Astrocyte of the hippocampus (primary cell): Measurements from ENCODE around the gene LGALS9.
A peak's percentile ranks its signal among the peaks of the same experiment; 100 is the strongest.

Source experiments
- DNase-seq: peaks from one replicate; pipeline ENCODE4 v3.0.0; 2011; ENCODE audit warnings: low read depth, low spot score

Gene LGALS9

GRCh38 chr17:27630607-27631410 is at the start of gene LGALS9:
Gene LGALS9 (plus strand): TSS chr17:27631188. CDS start chr17:27631266, 78 bp downstream.
- DNase-seq, result peak; percentile 55

DNA sequence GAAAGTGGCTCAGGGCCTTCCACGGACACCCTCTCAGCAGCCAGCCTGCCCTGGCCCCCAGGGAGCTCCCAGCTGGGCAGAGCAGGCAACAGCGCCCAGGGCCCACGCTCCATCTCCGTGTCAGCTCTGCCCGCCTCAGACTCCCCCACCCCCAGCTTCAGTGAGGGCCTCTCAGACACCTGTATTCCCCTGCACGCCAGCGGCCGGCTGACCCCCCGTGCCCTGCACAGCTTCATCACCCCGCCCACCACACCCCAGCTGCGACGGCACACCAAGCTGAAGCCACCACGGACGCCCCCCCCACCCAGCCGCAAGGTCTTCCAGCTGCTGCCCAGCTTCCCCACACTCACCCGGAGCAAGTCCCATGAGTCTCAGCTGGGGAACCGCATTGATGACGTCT is 48.3 kb upstream of the LGALS9 start:
- DNase-seq, result no peak

DNA sequence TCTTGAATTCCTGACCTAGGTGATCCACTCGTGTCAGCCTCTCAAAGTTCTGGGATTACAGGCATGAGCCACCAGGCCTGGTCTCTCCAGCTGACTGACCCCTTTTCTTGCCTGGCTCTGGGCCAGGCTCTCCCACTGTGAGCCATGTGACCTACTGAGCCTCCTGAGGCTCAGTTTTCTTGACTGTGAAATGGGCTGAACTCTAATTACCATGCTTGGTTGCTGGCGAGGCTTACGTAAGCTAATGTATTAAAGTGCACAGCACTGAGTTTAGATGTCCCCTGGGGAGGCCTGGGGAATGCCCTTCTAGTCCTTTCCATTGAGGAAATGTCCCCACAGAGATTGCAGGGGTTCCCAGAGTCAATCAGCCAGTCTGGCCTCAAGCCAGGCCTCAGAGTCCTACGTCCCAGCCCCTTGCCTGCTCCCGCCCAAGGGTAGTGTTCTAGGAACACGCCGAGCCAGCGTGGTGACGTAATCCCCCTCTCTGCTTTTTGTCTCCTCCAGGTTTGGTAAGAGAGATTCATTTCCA is 45.8 kb upstream of the LGALS9 start:
- DNase-seq, result no peak

GRCh38 chr17:27585792-27586191 is 45.2 kb upstream of the LGALS9 start:
- no peak for DNase-seq

- DNase-seq, result peak; percentile 77
These were observed 44.7 kb upstream of the LGALS9 start for GRCh38 chr17:27586203-27586721.

DNA sequence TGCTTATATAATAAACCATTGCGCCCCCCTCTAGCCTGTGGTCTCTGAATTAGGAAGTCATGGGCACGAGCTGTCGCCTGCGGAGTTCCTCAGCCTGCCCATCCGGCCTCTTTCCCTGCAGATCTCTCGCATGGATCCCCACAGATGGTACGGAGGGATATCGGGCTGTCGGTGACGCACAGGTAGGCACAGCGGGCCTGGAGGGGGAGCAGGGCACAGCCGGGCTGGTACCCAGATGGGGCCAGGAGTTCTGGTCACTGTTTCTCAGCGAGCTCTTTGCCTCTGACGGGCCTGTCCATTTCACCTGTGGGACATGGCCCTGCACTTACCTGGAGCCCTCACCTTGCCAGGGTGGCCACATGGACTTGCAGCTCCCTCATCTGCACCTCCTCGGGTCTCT is 42.6 kb upstream of the LGALS9 start:
- DNase-seq, result no peak

GRCh38 chr17:27590864-27591263 is 40.1 kb upstream of the LGALS9 start:
- no peak for DNase-seq

- no peak for DNase-seq
These were observed 39.0 kb upstream of the LGALS9 start for GRCh38 chr17:27591986-27592385.

DNA sequence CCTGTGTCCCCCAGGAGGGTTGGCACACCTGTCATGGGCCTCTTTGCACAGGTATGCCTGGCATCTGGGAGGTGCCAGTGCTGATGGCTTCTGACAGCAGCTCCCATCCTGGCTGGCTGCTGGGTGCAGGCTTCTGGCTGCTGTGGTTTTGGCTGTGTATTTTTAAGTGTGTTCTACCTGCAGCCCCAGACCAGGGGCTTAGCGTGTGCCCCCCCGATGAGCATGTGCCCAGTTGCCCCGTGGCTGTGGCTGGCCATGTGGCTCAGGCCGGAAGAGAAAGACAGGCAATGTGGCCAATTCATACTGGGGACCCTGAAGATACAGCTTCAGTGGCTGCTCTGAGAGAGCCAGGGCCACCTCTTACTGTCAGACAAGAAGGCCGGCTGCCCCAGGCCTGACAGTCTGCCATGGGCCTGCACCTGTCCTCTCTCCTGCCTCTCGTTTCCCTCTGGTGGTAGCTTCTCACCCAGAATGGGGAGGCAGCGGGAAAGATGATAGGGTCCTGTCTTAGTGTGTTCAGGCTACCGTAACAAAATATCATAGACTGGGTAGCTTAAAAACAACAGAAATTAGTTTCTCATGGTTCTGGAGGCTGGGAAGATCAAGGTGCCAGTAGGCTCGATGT is 37.6 kb upstream of the LGALS9 start:
- DNase-seq, result no peak

DNA sequence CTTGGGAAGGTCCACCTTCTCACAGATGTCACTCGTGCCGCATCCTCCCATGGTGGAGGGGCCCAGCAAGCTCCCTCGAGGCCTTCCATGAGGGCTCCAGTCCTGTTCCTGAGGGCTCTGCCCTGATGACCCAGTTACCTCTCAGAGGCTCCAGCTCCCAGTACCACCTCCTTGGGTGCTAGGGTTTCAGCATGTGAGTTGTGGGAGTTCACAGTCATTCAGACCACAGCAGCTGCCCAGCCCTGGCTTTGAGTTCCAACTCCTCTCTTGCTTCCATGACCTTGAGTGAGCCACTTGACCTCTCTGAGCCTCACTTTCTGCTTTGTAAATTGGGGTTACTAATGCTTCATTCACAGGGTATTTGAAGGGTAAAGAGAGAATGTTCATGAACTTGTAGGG is 37.1 kb upstream of the LGALS9 start:
- DNase-seq, result no peak

DNA sequence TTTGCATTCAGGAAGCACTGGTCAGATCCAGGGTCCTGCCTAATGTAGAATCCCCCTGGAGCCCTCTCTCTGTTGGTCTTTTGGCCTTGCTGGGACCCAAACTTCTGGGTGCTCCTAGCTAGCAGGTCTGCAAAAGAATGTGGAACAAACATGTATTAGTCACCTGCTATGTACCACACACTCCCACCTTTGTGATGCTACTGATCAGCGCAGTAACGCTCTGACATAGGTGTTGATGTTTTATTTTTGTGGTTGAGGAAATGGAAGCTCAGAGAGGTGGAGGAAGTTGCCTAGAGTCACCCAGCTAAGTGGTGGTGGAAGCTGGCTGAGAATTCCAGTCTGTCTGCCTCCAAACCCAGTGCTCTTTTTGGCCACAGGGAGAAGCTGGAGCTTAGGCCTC is 35.8 kb upstream of the LGALS9 start:
- DNase-seq, result no peak

DNA sequence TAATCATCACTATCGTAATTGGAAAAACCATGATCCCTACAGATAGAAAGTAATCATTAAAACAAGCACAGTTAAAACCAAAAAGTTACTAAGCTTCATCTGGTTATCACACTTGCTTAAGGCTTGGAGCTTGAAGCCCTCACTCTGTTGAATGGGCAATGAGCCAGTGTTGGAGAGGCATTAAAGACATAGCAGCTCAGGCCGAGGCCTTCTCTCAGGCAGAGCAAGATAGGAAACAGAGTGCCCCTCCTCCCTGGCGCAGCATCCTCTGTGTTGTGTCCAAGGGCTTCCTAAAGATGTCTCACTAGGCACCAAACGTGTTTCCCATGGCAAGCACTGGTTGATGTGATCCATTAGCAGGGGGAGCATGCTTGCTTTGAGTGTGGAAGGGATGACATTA is 34.9 kb upstream of the LGALS9 start:
- DNase-seq, result no peak

DNA sequence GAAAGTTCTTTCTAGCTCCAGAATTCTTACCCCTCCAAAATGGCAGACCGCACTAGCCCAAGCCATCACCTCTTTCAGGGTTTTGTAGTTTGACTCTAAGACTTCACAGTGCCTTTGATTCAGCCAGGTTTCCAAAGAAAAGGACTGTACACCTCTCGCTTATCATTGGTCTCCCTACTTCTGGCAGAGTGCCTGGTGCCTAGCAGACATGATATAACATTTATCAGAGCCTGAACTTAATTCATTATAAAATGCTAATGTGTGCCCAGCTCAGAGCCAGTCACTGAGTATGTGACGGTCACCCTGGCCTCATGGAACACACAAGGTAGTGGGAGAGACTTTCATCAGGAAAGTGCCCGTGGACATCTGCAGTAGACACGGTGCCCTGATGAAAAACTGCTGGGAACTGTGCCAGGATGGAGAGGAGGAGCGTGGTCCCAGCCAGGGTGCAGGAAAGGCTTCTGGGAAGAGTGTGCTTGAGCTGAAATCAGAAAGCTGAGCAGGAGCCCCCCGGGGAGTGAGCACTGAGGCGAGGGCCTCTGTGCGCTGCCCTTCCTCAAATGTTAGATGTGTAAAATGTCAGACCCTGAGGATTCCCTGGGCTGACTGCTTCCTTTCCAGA is 34.3 kb upstream of the LGALS9 start:
- DNase-seq, result no peak

GRCh38 chr17:27597188-27597580 is 33.8 kb upstream of the LGALS9 start:
- DNase-seq, result no peak

DNA sequence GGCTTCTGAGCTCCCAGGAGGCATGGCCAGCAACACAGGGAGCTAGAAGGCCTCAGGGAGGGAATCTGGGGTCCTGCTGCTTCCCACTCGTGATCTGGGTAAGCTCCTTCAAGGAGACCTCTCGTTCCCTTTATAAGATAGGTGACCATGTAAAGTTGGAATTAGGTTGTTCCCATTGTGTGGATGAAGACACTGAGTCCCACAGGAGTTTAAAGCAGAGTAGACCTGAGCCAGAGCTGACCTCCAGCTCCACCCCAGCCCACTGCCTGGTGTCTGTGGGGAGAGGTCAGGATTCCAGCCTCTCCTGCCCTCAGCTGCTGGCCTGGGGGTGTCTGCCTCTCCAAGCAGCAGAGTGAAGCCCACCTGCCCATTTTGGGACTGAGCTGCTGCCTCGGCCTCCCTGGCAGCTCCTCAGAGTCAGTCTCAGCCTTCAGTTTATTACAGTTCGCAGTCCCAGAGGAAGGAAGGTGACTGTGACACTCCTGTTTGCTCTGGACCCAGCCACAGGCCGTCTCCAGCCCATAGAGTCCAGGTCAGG is 33.1 kb upstream of the LGALS9 start:
- no peak for DNase-seq

GRCh38 chr17:27598337-27599050 is 32.5 kb upstream of the LGALS9 start:
- no peak for DNase-seq

GRCh38 chr17:27600471-27600870 is 30.5 kb upstream of the LGALS9 start:
- DNase-seq, result peak; percentile 81

DNA sequence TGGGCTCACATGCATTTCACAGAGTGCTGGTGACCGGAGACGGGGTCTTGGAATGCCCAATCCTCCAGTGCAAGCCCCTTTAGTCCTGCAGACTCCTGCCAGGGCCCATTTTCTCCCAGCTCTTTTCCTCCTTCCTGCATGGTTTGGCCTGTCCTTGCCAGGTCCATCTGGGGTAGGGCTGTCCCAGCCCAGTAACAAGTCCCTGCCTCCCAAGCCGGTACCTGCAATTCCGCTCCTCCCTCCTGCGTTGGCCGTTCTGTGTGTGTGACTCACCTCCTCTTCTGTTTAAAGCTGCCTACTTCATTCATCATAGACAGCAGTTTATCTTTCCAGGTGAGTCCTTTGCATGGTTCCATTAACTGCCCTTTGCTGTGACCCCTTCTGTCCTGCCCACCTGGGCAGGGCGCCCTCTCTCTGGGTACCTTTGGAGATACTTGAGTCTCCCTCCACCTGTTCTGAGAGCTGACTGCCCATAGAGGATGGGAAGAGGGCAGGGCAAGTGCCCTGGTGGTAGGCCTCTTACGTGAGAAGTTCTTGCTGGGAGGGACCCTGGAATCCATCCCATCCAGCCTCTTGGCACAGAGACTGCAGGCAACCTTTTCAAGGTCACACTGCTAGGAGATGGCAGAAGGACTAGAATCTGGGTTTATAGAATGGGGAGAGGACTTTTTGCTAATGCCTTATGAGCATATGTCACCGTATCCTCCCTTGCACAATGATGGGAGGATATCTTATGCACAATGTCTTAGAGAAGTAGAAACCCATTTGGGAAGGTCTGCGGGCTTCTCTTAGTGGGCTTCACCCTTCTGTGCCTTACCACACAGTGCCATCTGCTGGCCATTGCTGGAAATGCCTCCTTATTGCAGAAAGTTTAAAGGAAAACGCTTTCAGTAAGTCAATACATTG is 29.7 kb upstream of the LGALS9 start:
- peak; percentile 85 for DNase-seq

DNA sequence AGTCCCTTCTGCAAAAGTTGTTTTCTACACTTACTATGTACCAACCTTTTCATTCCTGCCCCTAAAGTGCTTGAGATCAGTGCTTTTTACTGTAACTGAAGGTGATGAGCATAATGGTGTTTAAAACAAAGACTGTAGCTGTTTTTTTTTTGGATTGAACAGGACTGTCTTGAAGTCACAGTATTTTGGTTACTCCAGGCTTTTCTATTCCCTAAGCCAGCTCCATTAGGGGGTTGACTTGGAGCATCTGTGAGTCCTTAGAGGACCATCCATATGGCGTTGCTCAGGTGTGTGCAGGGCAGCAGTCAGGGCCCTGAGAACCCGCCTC is 29.0 kb upstream of the LGALS9 start:
- DNase-seq, result no peak

- peak; percentile 86 for DNase-seq
These were observed 28.1 kb upstream of the LGALS9 start for GRCh38 chr17:27602721-27603420.
